Measurements from ENCODE around the gene RALGAPA2. TPM values are rescaled to one million over a fixed set of nuclear protein-coding genes. Genes with fewer than 3 reads are reported as not detected.

Gene RALGAPA2
- total and polyA plus RNA-seq, 2 of the 13 experiments (the other 11 are each of a cell fraction or from before 2014, with no cell fraction given): 13.8 to 17.7 TPM

DNA sequence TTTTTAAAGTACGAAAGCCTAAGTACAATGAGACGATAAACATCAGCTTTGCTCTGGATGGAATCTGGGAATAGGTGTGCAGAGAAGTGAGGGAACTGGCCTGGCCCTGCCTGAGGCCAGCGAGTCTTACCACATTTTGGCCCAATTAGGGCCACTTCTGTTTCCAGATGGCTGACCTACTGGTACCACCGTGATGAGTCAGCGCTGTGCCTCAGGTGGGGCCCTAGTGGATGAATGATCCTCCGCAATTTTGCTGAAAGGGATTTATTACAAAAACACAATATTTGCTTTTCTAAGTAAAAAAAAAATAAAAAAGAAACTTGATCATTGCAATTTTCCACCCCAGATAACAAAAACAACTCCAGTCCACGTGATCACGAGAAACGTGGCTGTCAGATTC, 322.1 kb downstream of the RALGAPA2 start:
- peaks cover 2% of the 10 kb centered on the region in 2 experiments; a peak in 1 of 5 replicates for H3K36me3 ChIP-seq (replicated peaks in 1 of 2; ENCODE audit: control insufficient read depth in 1 of 2, insufficient read depth in 2 of 2, low read length in 2 of 2)
- peaks cover 8% of the 10 kb centered on the region for H3K4me1 ChIP-seq (ENCODE audit: insufficient read depth, low read length)
- no peak for DNase-seq (ENCODE audit: low spot score)
- no peak overlapping the region for H3K4me3 ChIP-seq (replicated peaks in 1 of 3; ENCODE audit: insufficient read depth in 1 of 3, low read depth in 2 of 3, low read length in 3 of 3)
- ChIA-PET CTCF (ENCODE audit: low intra/inter-chr PET ratio, low total read pairs) (no interaction called here), POLR2A (no interaction called here)
- no peaks in the 10 kb centered on the region for H3K9me3 ChIP-seq (ENCODE audit: low read length)
- no peak for ATAC-seq
- H3K27me3 ChIP-seq (ENCODE audit: control insufficient read depth in 1 of 2, insufficient read depth in 2 of 2, low read length in 2 of 2): no peaks in the 10 kb centered on the region
- H3K27ac ChIP-seq (ENCODE audit: extremely low read length, insufficient read depth, low read length): no peak overlapping the region
- H3K4me2 ChIP-seq (ENCODE audit: low read depth, low read length): no peak overlapping the region
- H3K9ac ChIP-seq (ENCODE audit: insufficient read depth, low read depth, low read length): no peak overlapping the region
- BruUV-seq (replicated peaks): no TSS peak
- H3K79me2 ChIP-seq (ENCODE audit: insufficient read depth, low read length): no peaks in the 10 kb centered on the region
- no peak for FAIRE-seq
- H2AFZ ChIP-seq (ENCODE audit: low read length): no peak overlapping the region
- in situ Hi-C loops (cut with HindIII; ENCODE audit: extremely low pct_ligation_motif_present, low pct_unique_long_range_greater_than_20kb): no loop called here
- WGBS (ENCODE audit: low lambda C conversion rate): 95% methylated on average over 9 of the region's 9 CpGs
- H4K20me1 ChIP-seq (ENCODE audit: insufficient read depth, low read length): no peaks in the 10 kb centered on the region
- TF ChIP-seq MAFF (IDR thresholded peaks at IDR 0.05; ENCODE audit: low read depth, low read length) (peak; percentile 54), ZBTB3 (CRISPR knock-in tag; IDR thresholded peaks at IDR 0.05; ENCODE audit: borderline replicate concordance, low read depth) (no peak), MAFK (conservative IDR thresholded peaks at IDR 0.05 in 1 of 2, IDR thresholded peaks at IDR 0.05 in 1 of 2; ENCODE audit: low read length in 2 of 2) (peak in 1 of 2 experiments; percentile 64; a peak in 3 of 4 replicates)
- intact Hi-C loops (cut with micrococcal nuclease; ENCODE audit: unreplicated experiment): no loop called here

DNA sequence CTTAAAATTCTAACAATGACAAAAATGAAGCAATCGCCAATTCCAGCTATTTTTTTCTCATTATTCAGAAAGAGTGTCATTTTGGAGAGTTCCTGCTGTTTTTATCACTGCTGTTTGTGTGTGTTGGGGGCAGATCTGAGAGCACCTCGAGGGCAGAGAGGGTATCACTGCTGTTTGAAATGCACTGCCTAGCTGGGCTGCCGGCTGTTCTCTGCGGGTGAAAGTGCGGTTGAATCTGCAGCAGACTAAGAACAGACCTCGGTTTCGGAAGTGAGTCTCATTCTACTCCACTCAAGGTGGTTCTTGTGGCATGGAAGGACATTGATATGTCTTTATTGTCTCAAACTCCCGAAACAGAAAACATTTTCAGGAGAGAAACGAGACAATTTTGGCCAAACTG, 326.3 kb downstream of the RALGAPA2 start:
- no TSS peak for BruUV-seq (replicated peaks)
- Histone ChIP-seq H3K27ac (ENCODE audit: extremely low read length, insufficient read depth, low read length) (no peak overlapping the region), H3K4me2 (ENCODE audit: low read depth, low read length) (no peak overlapping the region), H3K4me1 (ENCODE audit: insufficient read depth, low read length) (peaks cover 8% of the 10 kb centered on the region), H3K79me2 (ENCODE audit: insufficient read depth, low read length) (no peaks in the 10 kb centered on the region), H4K20me1 (ENCODE audit: insufficient read depth, low read length) (no peaks in the 10 kb centered on the region), H3K4me3 (replicated peaks in 1 of 3; ENCODE audit: insufficient read depth in 1 of 3, low read depth in 2 of 3, low read length in 3 of 3) (no peak overlapping the region), H3K9ac (ENCODE audit: insufficient read depth, low read depth, low read length) (no peak overlapping the region), H2AFZ (ENCODE audit: low read length) (no peak overlapping the region), H3K9me3 (ENCODE audit: low read length) (peaks cover under 1% of the 10 kb centered on the region), H3K36me3 (replicated peaks in 1 of 2; ENCODE audit: control insufficient read depth in 1 of 2, insufficient read depth in 2 of 2, low read length in 2 of 2) (no peaks in the 10 kb centered on the region), H3K27me3 (ENCODE audit: control insufficient read depth in 1 of 2, insufficient read depth in 2 of 2, low read length in 2 of 2) (peaks cover 0 to 5% of the 10 kb centered on the region in 2 experiments; a peak in 2 of 5 replicates)
- TF ChIP-seq U2AF1 (optimal IDR thresholded peaks at IDR 0.05; ENCODE audit: low read depth, low read length): no peak
- TF ChIP-seq, protein P1, sequence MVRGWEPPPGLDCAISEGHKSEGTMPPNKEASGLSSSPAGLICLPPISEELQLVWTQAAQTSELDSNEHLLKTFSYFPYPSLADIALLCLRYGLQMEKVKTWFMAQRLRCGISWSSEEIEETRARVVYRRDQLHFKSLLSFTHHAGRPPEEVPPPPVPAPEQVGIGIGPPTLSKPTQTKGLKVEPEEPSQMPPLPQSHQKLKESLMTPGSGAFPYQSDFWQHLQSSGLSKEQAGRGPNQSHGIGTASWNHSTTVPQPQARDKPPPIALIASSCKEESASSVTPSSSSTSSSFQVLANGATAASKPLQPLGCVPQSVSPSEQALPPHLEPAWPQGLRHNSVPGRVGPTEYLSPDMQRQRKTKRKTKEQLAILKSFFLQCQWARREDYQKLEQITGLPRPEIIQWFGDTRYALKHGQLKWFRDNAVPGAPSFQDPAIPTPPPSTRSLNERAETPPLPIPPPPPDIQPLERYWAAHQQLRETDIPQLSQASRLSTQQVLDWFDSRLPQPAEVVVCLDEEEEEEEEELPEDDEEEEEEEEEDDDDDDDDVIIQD (CRISPR knock-in tag; IDR thresholded peaks at IDR 0.05; ENCODE audit: low read depth): no peak
- no peak for TF ChIP-seq SMARCE1 (IDR thresholded peaks at IDR 0.05; ENCODE audit: borderline replicate concordance)
- 33% methylated on average over 9 of the region's 9 CpGs for WGBS (ENCODE audit: low lambda C conversion rate)
- DNase-seq (ENCODE audit: low spot score): no peak
- in situ Hi-C loops (cut with HindIII; ENCODE audit: extremely low pct_ligation_motif_present, low pct_unique_long_range_greater_than_20kb): no loop called here
- ChIA-PET POLR2A (no interaction called here), CTCF (ENCODE audit: low intra/inter-chr PET ratio, low total read pairs) (no interaction called here)
- FAIRE-seq: no peak
- intact Hi-C loops (cut with micrococcal nuclease; ENCODE audit: unreplicated experiment): no loop called here
- peak; percentile 67 for ATAC-seq

All from HepG2 (cell line).